NCI-H1417 (cell line): ENCODE measurements around the gene PTPRC.

Experiments
- DNase-seq, 3 experiments: peaks; one replicate each; lab custom pipeline; 2025; lab: John Stamatoyannopoulos, UW

PTPRC gene

DNA sequence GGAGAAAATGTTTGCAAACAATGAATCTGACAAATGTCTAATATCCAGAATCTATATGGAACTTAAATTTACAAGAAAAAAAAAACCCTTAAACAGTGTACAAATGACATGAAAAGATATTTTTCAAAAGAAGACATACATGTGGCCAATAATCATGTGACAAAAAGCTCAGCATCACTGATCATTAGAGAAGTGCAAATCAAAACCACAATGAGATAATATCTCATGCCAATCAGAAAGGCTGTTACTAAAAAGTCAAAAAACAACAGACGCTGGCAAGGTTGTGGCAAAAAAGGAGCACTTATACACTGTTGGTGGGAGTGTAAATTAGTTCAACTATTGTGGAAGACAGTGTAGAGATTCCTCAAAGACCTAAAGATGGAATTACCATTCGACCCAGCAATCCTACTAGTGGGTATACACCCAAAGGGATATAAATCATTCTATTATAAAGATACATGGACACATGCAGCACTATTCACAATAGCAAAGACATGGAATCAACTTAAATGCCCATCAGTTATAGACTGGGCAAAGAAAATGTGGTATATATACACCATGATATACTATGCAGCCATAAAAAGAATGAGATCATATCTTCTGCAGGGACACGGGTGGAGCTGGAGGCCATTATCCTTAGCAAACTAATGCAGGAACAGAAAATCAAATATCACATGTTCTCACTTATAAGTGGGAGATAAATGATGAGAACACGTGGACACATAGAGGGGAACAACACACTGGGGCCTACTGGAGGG lies 123.2 kb downstream of the PTPRC start:
- DNase-seq, result no peak

DNA sequence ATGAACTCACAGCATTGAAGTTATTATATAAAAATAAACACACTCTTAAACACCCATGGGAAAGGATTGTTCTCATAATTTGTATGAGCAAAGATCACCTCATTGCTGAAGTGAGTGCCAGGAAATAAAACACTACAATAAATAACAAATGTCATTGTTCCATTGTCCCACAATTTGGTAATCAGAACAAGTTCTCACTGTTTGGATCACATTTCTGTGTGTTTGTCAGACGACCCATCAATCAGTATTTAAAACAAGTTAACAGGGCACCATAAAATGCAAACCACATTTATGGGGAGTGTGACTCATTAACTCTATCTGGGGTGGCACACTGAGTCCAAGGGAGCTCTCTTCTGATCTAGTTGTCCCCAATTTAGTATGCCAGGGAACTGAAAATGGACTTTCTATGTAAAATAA lies 124.5 kb downstream of the PTPRC start:
- DNase-seq, result peak in 1 of 3 experiments; percentile 56

DNA sequence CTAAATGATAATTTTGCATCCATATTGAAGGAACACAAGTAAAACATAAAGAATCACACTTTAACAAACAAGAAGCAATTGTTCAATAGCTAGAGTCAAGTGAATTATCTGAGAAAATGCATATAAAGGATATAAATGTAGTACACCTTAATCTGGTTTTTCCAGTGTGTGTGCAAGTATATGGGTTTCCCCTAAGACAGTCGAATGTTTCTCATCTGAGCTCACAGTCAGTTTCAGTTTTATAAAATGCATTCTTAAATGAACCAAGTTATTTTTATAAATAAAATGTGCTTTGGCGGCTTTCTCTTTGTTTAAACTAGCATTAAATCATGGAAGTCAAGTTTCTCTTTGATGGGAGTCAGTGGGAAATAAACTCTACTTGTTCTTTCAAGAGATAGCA lies 125.9 kb downstream of the PTPRC start:
- DNase-seq, result no peak

DNA sequence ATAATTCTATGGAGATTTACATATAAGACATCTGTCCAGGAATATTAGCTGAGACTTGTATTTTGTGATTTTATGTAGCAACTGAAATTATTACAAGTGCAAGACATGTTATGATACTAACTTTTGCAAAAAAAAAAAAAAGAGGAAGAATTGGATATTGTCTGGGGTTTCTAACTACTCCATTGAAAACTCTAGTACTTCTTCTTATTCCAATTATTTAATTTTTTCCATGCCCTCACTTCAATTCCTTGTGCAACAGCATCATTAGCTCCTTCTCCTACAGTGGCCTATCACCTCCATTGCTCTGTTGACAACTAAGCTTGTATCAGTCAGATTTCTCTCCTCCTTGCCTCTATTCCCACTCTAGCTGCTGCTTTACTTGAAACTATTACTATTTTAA lies 126.6 kb downstream of the PTPRC start:
- DNase-seq, result no peak

DNA sequence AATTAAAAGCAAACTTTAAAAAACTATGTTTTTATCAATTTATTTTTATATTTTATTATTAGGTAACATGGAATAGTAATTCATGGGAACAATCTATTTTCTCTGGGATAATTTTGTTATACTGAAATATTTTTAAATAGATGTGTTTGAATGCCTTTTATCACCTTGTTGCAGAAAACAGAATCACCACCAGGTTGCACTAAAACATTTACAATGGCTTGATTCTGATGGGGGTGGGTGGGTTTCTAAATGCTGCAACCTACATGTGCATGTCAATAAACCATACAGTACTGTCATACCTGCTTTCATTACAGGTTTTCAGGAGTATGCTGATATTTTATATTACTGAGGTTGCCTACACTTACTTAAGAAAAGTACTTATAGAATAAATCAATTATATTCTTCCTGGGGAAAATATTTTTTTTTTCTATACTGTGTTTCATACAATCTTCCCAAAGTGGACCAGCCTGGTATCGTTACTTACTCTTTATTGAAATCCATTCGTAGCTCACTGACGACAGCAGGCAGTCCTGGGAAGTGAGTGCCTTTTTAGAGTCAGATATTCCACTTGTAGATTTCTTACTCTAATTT lies 132.8 kb downstream of the PTPRC start:
- DNase-seq, result peak in 2 of 3 experiments; percentile 33 to 81

DNA sequence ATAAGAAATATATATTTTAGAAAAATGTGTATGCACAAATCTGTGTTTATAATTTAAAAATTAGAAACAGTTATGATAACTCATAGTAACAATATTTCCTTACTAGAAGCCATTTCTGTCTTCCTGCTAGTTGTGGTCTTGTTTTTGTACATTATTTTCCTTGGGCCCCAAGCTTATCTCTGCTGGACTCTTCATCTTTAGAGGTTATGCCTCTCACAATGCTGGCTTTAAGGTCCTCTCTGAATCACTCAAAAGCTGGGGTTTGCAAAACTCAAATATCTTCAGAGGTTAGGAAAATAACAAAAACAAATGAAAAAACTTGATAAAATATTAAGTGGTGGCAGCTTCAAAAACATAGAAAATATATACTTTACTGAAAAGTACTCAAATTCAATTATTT lies 133.8 kb downstream of the PTPRC start:
- no peak for DNase-seq

DNA sequence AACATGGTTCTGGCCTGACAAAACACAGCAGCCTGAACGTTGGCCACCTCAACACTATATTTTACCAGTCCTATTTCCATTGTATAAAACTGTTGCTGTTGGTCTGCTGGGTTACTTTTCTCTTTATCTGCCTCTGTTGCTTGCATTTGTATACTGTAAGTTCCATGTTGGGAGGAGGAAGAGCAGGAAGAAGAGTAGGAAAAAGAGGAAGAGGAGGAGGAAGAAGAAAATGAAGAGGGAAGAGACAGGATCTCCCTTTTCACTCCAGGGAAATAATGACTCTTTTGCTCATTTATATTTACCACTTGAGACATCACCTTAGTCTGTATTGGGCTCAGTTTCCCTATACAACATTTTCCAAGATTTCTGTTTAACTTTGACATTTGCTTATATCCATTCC lies 134.2 kb downstream of the PTPRC start:
- DNase-seq, result no peak

DNA sequence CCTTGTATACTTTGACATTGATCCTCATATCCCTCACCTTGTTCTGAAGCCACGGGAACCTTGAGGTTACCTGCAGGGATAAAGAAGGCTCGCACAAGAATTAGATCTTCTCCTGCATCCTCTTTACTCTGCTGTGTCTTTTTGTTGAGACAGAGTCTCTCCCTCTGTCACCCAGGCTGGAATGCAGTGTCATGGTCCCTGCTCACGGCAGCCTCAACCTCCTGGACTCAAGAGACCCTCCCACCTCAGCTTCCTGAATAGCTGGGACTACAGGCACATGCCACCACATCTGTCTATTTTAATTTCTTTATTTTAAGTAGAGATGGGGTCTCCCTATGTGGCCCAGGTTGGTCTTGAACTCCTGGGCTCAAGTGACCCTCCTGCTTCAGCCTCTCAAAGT lies 134.7 kb downstream of the PTPRC start:
- DNase-seq, result no peak

DNA sequence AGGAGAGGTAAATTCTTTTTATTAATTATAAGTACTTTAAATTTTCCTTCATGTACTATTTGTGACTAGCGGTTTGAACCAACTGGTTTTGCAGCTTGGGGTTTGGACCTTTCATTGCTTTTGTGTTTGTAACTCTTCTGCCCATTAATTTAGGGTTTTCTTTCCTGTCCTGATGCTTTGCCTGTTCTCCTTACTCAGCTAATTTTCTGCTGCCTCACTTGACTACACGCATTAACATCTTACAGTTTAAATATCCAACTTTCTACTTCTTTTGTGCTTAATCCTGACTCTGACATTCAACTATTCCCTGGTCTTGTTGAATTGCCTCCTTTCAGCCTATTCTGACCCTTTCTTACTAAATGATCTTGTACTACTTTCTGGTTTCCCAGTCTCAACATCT lies 135.6 kb downstream of the PTPRC start:
- no peak for DNase-seq

DNA sequence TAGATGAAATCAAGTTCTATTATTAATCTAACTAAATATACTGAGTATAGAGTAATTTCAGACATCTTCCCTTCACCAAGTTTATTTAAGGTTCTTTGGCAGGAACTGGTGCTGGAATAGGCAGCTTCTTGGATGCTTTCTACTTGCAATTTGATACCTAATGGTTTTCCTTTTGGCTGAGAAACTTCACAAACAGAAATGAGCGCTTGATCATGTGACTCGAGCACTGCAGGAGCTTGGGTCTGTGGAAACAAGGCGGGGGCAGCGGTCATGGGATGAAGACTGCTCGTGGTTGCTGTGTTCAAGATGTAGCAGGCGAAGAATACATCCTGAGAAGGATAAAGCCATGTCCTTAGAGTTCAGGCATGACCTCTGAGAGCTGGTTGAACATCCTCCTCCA lies 136.8 kb downstream of the PTPRC start:
- DNase-seq, result no peak

DNA sequence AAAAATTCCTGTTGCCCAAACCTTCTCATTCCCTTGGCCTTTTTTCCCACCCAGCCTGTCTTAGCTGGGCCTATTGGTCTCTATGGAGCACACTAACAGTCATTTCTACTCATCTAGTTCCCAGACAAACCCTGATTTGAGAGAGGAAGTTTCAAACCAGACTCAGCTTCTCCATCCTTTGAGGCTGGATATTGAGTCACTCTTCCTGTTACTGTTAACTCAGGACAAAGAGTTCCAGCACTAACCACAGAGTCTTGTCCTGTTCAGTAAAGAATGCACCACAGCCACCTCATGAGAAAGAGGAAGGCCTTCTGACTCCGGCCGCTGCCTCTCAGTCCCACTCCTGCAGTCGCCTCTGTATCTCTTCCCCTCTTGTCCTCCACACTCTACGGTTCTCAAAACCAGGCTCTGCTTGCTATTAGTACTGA lies 137.8 kb downstream of the PTPRC start:
- DNase-seq, result no peak

DNA sequence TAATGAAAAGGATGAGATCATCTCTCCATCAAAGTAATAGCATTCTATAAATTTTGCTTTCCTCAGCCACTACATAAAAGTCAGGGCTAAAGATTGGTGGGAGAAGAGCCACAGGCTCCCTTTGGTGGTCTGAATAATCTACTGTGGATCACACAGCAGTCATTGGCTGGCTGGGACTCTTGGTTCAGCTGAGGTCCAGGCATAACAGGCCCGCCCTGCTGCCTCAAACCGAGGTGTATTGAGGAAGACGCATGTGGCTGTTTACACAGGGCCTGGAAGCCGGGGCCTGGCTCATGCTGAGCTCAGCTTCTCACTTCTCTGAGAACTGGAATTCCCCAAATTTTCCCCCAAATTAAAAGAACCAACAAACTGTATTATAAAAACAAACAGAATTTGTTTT lies 139.2 kb downstream of the PTPRC start:
- no peak for DNase-seq

DNA sequence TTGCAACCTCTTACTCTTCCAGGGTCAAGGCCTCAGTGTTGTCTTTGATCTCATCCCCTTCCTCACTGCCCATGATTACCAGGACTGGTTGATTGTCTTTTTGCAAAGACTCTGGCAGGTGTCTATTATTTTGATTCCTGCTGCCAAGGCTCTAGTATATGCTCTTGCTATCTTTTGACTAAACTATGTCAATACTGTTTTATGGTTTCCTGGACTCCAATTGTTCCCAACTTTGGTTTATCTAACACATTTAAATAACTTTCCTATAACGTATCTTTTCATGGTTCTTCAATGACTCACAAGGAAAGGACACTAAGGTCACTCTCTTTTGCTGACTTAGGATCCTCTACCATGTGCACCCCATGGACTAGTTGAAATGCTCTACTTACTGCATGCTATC lies 141.5 kb downstream of the PTPRC start:
- DNase-seq, result no peak

DNA sequence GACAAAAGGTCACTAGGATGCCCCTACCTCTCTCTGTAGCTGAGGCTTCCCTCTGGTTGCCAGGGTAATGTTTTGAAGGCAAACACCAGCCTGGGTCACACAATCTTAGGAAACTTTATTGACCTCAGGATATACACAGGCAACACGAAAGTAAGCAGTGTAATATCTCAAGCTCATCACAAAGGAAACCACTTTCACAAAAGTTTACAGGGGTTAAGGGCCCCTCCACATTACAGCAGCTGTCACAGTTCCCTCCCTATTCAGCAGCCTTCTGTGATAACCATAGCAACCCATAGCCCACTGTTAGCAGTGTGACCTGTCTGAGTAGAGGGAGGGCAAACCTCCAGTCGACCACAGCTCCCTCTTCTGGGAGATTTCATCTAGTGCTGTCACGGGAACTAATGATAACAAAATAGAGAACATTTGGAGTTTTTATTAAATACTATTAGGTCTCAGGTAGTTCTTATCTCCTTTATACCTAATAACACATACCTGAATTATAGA lies 149.8 kb downstream of the PTPRC start:
- DNase-seq, result peak in 1 of 3 experiments; percentile 40

DNA sequence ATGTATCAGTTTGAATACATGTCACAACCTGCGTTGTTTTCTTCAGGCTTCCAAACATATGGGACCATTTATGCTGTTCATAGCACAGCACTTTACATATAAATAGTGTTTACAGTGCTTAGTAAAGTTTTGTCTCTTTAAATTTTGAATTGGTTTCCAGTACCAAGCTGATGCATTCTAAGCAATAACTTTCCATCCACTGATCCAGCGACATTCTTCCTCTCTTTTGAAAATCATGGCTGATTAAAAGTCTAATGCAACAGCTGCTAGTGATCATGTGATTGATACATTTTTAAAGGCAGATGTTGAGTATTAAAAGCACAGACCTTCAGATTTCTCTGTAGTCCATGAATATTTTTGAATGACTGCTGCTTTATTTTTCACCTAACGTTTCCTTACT lies 154.9 kb downstream of the PTPRC start:
- DNase-seq, result no peak

DNA sequence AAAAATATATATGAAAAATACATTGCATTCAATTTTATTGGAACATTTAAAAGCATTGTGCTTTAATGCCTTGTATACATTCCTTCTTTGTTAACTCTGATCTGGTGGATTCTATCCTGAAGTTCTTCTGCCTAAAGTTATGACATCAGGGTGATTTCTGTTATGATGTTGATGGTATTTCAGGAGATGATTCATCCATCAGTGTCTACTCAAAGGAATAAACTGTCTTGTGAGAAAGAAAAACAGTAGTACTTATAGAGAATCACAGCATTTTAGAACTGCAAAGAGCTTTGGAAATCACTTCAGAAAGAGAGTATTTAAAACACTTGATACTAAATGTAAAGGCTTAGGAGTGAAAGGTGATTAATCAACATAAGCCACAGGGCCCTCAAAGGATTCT lies 155.7 kb downstream of the PTPRC start:
- no peak for DNase-seq

DNA sequence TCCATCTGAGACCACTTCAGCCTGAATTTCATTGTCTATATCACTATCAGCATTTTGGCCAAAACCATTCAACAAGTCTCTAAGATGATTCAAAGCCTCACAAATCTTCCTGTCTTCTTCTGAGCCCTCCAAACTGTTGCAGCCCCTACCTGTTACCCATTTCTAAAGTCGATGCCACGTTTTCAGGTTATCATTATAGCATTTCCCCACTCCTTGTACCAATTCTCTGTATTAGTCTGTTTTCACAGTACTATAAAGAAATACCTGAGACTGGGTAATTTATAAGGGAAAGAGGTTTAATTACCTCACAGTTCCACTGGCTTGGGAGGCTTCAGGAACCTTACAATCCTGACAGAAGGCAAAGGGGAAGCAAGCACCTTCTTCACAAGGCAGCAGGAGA lies 158.8 kb downstream of the PTPRC start:
- DNase-seq, result no peak

DNA sequence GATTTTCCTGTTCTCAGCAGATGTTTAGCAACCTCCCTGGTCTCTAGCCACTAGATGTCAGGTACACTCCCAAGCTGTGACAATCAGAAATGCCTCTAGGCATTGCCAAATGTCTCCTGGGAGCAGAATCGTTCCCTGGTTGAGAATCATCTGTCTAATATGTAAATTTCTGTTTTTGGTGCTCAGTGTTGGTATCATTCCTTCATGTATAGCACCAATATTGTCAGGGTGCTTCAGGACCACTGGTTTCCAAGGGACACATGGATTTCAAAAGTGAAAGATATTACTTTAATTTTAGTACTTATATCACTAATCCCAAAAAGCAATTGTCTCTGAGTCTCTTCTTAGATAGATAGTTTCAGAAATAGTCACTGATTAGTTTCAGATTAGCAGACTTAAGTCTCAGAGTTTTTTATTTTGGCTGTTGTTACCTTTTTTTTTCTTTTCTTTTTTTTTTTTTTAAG lies 160.1 kb downstream of the PTPRC start:
- DNase-seq, result peak in 1 of 3 experiments; percentile 27

DNA sequence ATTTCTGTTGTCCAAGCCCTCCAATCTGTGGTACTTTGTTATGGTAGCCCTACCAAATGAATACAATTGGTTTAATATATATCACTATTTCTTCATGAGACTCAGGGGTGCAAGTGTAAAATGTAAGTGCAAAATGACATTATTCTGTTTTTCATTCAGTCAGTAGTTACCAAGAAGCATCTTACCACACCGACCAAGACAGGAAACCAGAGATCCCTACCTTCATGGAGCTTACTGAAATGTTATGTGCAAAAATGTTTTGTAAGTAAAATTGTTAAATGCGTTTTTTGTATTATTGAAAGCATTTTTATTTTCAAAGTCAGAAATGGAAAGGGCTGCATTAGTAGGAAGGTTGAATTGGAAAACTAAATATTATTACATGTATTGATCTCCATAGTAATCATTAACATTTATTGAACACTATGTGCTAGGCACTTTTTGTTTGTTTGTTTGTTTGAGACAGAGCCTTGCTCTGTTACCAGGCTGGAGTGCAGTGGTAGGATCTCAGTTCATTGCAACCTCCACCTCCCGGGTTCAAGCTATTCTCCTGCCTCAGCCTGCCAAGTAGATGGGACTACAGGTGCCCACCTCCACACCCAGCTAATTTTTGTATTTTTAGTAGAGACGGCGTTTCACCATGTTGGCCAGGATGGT lies 166.8 kb downstream of the PTPRC start:
- no peak for DNase-seq

DNA sequence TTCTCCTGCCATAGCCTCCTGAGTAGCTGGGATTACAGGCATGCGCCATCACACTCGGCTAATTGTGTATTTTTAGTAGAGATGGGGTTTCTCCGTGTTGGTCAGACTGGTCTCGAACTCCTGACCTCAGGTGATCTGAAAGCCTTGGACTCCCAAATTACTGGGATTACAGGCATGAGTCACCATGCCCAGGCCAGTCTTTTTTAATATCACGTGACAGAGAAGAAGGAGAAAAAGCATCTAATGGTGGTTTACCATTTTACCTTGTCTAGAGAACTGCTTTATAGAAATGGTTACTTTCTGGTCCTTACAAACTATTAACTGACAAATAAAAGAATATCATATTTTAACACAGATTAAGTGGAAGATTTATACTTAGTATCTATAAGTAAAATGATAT lies 168.0 kb downstream of the PTPRC start:
- no peak for DNase-seq
